HG03159 (cell line): ENCODE data around the gene ETNK2.

Experiments
- ATAC-seq: cut with Tn5 transposase; IDR thresholded peaks from one replicate; pipeline ENCODE4 v1.9.1; 2021; ENCODE audit warnings: mild to moderate bottlenecking, moderate library complexity; ENCODE audit not compliant: unreplicated experiment

ETNK2 gene

GRCh38 chr1:204151552-204152309, at the start of gene ETNK2:
TSS of gene ETNK2 (minus strand) at chr1:204152044. CDS start at chr1:204151852, 192 bp downstream.
- no peak for ATAC-seq

- no peak for ATAC-seq
Measured at GRCh38 chr1:204201348-204202040, 49.6 kb upstream of the ETNK2 start.

- no peak for ATAC-seq
Measured at GRCh38 chr1:204199579-204199978, 47.7 kb upstream of the ETNK2 start.

GRCh38 chr1:204198348-204199340, 46.8 kb upstream of the ETNK2 start:
- no peak for ATAC-seq

- ATAC-seq = no peak
Measured at GRCh38 chr1:204197068-204197467, 45.2 kb upstream of the ETNK2 start.

GRCh38 chr1:204196068-204196795, 44.4 kb upstream of the ETNK2 start, which contains the start of gene KISS1:
TSS of gene KISS1 (minus strand) at chr1:204196491. CDS start at chr1:204192876, 3,615 bp downstream.
- ATAC-seq = no peak

GRCh38 chr1:204194771-204195170, 42.9 kb upstream of the ETNK2 start:
- ATAC-seq = no peak

GRCh38 chr1:204194080-204194479, 42.2 kb upstream of the ETNK2 start:
- ATAC-seq = no peak

GRCh38 chr1:204192589-204193352, 40.9 kb upstream of the ETNK2 start:
- ATAC-seq = no peak

GRCh38 chr1:204192046-204192445, 40.2 kb upstream of the ETNK2 start:
- ATAC-seq = no peak

GRCh38 chr1:204191456-204191855, 39.6 kb upstream of the ETNK2 start:
- ATAC-seq = no peak

- no peak for ATAC-seq
Measured at GRCh38 chr1:204190212-204191211, 38.7 kb upstream of the ETNK2 start.

GRCh38 chr1:204188959-204189639, 37.3 kb upstream of the ETNK2 start:
- no peak for ATAC-seq

- no peak for ATAC-seq
Measured at GRCh38 chr1:204186597-204186996, 34.8 kb upstream of the ETNK2 start.

GRCh38 chr1:204181116-204181515, 29.3 kb upstream of the ETNK2 start:
- ATAC-seq = no peak

- ATAC-seq = no peak
Measured at GRCh38 chr1:204180133-204180532, 28.3 kb upstream of the ETNK2 start.

GRCh38 chr1:204178487-204179281, 26.8 kb upstream of the ETNK2 start:
- no peak for ATAC-seq
